ENCODE data around the gene CD53.

CD53 gene

DNA sequence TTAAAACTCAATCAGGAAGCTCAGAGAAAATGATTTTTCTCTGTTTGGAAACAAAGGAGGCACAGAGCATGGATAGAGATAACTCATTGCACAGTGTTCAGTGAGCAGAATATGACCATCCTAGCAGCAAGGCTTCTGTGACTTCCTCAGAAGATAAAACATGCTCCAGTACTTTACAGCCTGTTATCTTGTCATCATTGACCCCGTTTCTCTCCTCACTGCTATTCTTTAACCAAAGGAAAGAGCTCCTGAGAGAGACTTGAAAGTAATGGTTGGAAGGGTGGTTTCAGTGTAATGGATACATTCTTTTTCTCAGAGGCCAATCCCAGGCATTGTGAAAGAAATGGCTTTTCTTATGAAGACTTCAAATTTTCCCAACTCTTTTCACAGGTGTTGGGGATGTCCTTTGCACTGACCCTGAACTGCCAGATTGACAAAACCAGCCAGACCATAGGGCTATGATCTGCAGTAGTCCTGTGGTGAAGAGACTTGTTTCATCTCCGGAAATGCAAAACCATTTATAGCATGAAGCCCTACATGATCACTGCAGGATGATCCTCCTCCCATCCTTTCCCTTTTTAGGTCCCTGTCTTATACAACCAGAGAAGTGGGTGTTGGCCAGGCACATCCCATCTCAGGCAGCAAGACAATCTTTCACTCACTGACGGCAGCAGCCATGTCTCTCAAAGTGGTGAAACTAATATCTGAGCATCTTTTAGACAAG is 25.9 kb downstream of the CD53 start:
- TF ChIP-seq CTCF (IDR thresholded peaks at IDR 0.05; ENCODE audit: low read length, missing control alignments), result no peak
- no peak overlapping the region for H3K4me3 ChIP-seq (replicated peaks; ENCODE audit: low read depth, low read length)
- DNase-seq (ENCODE audit: low read depth), result no peak

DNA sequence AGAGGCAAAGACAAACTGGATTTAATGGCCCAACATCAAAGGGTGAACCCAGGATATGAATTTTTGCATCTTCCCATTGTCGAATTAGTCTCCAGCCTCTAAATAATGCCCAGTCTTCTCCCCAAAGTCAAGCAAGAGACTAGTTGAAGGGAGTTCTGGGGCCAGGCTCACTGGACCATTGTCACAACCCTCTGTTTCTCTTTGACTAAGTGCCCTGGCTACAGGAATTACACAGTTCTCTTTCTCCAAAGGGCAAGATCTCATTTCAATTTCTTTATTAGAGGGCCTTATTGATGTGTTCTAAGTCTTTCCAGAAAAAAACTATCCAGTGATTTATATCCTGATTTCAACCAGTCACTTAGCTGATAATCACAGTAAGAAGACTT is 26.5 kb downstream of the CD53 start:
- DNase-seq (ENCODE audit: low read depth), result no peak
- no peak for TF ChIP-seq CTCF (IDR thresholded peaks at IDR 0.05; ENCODE audit: low read length, missing control alignments)
- H3K4me3 ChIP-seq (replicated peaks; ENCODE audit: low read depth, low read length), result no peak overlapping the region

DNA sequence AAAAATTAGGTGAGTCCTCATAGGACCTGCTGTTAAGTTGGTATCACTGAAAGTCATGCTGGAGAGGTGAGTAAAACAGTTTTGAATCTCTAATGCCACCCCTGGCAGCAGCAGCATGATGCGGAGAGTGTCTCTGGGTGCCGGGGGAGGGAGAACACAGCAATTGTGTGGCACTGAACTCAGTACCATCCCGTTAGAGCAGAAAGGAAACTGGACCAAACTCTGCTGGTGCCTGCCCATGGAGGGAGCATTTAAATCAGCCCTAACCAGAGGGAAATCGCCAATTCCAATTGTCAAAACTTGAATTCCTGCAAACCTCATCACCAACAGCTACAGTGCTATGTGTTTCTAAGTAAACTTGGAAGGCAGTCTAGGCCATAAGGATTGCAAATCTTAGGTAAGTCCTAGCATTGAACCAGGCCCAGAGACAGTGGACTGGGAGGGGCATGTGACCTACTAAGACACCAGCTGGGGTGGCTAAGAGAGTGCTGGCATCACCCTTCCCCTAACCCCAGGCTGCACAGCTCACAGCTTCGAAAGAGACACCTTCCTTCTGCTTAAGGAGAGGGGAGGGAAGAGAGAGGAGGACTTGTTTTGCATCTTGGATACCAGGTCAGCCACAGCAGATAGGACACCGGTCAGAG is 30.0 kb downstream of the CD53 start:
- no peak for DNase-seq (ENCODE audit: low read depth)
- TF ChIP-seq CTCF (IDR thresholded peaks at IDR 0.05; ENCODE audit: low read length, missing control alignments), result no peak

DNA sequence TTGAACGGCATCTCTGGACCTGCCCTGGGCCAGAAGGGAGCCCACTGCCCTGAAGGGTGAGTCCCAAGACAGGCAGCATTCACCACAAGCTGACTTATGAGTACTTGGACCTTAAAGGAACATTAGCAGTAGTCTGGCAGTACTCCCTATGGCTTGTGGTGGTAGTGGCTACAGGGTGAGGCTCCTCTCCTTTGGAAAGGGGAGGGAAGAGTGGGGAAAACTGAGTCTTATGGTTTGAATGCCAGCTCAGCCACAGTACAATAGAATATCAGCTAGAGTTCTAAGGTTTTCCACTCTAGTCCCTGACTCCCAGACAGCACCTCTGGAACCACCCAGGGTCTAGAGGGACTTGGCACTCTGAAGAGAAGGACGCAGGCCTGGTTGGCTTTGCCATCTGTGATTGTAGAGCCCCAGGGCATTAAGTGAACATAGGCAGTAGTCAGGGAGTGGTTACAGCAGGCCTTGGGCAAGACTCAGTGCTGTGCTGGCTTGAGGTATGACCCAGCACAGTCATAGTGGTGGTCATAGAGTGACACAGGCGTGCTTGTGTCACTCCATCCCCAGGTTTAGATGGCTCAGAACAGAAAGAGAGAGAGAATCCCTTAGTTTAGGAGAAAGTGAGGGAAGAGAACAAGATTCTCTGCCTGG is 31.0 kb downstream of the CD53 start:
- no peak for DNase-seq (ENCODE audit: low read depth)
- H3K4me3 ChIP-seq (replicated peaks; ENCODE audit: low read depth, low read length), result no peak overlapping the region
- TF ChIP-seq CTCF (IDR thresholded peaks at IDR 0.05; ENCODE audit: low read length, missing control alignments), result no peak

More for the DNA sequence above, 30.0 kb downstream of the CD53 start:
- H3K4me3 ChIP-seq (replicated peaks; ENCODE audit: low read depth, low read length), result no peak overlapping the region

- no peak for DNase-seq (ENCODE audit: low read depth)
- no peak overlapping the region for H3K4me3 ChIP-seq (replicated peaks; ENCODE audit: low read depth, low read length)
- no peak for TF ChIP-seq CTCF (IDR thresholded peaks at IDR 0.05; ENCODE audit: low read length, missing control alignments)
Observed at GRCh38 chr1:110912784-110913183, 39.8 kb downstream of the CD53 start.

- TF ChIP-seq CTCF (IDR thresholded peaks at IDR 0.05; ENCODE audit: low read length, missing control alignments), result no peak
- DNase-seq (ENCODE audit: low read depth), result no peak
- no peak overlapping the region for H3K4me3 ChIP-seq (replicated peaks; ENCODE audit: low read depth, low read length)
Observed at GRCh38 chr1:110914676-110915075, 41.7 kb downstream of the CD53 start.
